ENCODE measurements around the gene JAML.

DNA sequence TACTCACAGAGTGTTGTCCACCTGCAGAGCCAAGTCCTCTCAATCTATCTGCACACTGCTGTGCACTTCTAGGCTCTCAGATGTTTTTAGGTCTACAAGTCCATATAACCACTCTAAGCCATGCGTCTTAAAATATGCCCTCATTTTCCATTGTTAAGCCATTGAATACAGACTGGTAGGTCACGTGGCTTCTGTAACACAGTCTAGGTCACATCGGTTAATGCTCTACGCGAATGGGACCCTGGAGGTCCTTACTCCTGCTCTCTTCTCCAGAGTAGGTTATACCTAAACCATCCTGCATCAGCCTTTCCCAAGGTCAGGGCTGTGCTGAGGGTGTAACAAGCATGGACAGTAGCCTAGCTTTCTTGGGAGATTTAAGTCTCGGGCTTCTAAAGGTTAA lies 819 bp downstream of the JAML start:
- TF ChIP-seq, protein P1, sequence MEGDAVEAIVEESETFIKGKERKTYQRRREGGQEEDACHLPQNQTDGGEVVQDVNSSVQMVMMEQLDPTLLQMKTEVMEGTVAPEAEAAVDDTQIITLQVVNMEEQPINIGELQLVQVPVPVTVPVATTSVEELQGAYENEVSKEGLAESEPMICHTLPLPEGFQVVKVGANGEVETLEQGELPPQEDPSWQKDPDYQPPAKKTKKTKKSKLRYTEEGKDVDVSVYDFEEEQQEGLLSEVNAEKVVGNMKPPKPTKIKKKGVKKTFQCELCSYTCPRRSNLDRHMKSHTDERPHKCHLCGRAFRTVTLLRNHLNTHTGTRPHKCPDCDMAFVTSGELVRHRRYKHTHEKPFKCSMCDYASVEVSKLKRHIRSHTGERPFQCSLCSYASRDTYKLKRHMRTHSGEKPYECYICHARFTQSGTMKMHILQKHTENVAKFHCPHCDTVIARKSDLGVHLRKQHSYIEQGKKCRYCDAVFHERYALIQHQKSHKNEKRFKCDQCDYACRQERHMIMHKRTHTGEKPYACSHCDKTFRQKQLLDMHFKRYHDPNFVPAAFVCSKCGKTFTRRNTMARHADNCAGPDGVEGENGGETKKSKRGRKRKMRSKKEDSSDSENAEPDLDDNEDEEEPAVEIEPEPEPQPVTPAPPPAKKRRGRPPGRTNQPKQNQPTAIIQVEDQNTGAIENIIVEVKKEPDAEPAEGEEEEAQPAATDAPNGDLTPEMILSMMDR (IDR thresholded peaks at IDR 0.05): no peak
- TF ChIP-seq POLR2AphosphoS5 (IDR thresholded peaks at IDR 0.05) (no peak), POLR2A (IDR thresholded peaks at IDR 0.05) (no peak)

All from breast epithelium (tissue), 3 donors.